Panc1 (cell line): Measurements from ENCODE around the gene PSAP.

Experiments
- POLR2AphosphoS5 ChIP-seq: IDR thresholded peaks from 2 replicates; pipeline ENCODE4 v1.6.1; 2012; ENCODE audit warnings: mild to moderate bottlenecking, low read depth, low read length, moderate library complexity
- SIN3A ChIP-seq: IDR thresholded peaks from 2 replicates; pipeline ENCODE4 v1.6.1; 2012; ENCODE audit warnings: low read depth, mild to moderate bottlenecking, low read length, moderate library complexity, borderline replicate concordance; ENCODE audit not compliant: insufficient read depth
- TF ChIP-seq, protein P1 (sequence below), 2 experiments: IDR thresholded peaks; 2 replicates each; pipeline ENCODE4 v1.6.1; 2011 to 2012; ENCODE audit warnings: low read depth in 2 of 2, control low read depth in 1 of 2, low read length in 1 of 2, mild to moderate bottlenecking in 1 of 2, moderate library complexity in 1 of 2; ENCODE audit not compliant: insufficient read depth in 1 of 2
- TF ChIP-seq, protein P2 (sequence below): fragments of 450-650 bp; IDR thresholded peaks from 2 replicates; pipeline ENCODE4 v1.5.1; 2017; ENCODE audit warnings: mild to moderate bottlenecking

DNA sequence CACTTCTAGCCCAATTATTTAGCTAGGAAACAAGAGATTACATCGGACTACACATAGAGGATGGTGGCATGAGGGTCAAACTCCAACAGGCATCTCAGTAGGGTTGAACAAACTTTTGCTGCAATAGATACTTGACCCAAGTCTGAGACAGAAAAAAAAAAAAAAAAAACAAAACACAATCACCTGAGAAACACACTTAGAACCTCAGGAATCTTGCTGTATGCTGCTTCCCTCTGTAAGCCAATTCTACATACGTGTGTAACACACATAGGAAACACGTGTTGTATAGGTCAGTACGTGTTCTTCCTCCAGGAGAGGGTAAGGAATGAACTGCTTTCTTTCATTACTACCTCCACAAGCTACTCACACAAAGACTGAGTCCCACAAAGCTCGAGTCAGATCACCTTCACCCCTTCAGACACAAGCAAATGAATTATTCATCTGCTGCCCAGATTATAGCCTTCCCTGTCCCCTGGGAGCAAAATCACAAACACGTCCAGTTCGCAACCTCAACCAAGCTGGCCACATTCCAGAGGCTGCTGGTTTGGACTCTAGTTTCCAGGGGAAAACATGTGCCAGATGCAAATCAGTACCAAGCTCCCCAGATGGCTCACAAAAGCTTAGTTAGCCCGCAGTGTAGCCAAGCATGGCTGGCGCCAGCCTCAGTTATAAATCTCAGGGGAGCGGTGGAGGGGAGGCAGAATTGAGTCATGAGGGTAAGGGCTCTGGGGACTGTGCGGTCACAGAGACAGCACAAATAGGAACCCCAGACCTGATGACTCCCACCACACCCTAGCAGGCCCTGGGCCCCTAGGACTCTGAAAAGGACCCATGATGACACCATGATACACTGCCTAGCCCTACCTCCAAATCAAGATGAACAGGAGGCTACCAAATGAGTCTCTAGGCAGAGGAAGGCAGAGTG is 15.1 kb downstream of the PSAP start:
- TF ChIP-seq POLR2AphosphoS5 (no peak), SIN3A (no peak)
- TF ChIP-seq, protein P1, sequence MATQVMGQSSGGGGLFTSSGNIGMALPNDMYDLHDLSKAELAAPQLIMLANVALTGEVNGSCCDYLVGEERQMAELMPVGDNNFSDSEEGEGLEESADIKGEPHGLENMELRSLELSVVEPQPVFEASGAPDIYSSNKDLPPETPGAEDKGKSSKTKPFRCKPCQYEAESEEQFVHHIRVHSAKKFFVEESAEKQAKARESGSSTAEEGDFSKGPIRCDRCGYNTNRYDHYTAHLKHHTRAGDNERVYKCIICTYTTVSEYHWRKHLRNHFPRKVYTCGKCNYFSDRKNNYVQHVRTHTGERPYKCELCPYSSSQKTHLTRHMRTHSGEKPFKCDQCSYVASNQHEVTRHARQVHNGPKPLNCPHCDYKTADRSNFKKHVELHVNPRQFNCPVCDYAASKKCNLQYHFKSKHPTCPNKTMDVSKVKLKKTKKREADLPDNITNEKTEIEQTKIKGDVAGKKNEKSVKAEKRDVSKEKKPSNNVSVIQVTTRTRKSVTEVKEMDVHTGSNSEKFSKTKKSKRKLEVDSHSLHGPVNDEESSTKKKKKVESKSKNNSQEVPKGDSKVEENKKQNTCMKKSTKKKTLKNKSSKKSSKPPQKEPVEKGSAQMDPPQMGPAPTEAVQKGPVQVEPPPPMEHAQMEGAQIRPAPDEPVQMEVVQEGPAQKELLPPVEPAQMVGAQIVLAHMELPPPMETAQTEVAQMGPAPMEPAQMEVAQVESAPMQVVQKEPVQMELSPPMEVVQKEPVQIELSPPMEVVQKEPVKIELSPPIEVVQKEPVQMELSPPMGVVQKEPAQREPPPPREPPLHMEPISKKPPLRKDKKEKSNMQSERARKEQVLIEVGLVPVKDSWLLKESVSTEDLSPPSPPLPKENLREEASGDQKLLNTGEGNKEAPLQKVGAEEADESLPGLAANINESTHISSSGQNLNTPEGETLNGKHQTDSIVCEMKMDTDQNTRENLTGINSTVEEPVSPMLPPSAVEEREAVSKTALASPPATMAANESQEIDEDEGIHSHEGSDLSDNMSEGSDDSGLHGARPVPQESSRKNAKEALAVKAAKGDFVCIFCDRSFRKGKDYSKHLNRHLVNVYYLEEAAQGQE (IDR thresholded peaks at IDR 0.05; ENCODE audit: insufficient read depth in 1 of 2, low read depth in 2 of 2, low read length in 1 of 2), result no peak
- TF ChIP-seq, protein P2, sequence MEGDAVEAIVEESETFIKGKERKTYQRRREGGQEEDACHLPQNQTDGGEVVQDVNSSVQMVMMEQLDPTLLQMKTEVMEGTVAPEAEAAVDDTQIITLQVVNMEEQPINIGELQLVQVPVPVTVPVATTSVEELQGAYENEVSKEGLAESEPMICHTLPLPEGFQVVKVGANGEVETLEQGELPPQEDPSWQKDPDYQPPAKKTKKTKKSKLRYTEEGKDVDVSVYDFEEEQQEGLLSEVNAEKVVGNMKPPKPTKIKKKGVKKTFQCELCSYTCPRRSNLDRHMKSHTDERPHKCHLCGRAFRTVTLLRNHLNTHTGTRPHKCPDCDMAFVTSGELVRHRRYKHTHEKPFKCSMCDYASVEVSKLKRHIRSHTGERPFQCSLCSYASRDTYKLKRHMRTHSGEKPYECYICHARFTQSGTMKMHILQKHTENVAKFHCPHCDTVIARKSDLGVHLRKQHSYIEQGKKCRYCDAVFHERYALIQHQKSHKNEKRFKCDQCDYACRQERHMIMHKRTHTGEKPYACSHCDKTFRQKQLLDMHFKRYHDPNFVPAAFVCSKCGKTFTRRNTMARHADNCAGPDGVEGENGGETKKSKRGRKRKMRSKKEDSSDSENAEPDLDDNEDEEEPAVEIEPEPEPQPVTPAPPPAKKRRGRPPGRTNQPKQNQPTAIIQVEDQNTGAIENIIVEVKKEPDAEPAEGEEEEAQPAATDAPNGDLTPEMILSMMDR, result no peak
